Measurements from ENCODE around the gene DOK6. TPM values are rescaled to one million over a fixed set of nuclear protein-coding genes. Genes with fewer than 3 reads are reported as not detected.

The DOK6 gene
- total RNA-seq, 4 donors from 2014 or later = 0.20 to 0.37 (median 0.30) TPM

DNA sequence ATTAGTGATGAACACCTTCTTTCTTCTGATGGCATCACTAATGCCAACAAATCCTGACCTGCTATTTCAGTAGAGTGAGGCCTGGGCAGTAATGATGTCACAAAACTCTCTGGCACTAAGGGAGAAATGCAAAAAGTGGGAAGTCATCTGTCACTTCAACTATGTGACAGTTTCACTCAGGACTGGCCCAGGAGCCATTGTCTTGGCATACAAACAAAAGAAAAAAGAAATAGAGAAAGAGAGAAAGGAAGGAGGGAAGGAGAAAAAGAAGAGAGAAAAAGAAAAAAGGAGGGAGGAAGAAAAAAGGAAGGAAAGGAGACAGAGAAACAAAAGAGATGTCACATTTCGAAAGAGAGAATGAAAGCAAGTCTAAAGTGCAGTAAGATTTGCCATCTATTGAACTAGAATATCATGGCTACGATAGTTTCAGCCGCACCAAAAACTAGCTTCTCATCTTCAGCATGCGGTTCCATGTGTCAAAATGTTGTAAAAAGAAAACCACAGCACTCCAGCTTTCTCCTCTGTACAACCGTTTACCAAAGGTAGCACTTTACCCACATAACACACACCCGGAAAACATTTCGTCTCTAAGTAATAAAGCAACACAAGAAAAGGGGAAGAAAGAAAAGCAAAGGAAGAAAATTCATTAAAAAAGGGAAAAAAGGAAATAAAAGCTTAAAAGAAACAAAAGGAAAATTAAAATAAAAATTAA lies 496.9 kb downstream of the DOK6 start:
- Histone ChIP-seq H3K9me3 (no peaks in the 10 kb centered on the region), H3K4me1 (no peaks in the 10 kb centered on the region), H3K27ac (no peak overlapping the region), H3K27me3 (no peaks in the 10 kb centered on the region), H3K4me3 (no peak overlapping the region), H3K36me3 (no peaks in the 10 kb centered on the region)
- WGBS, 2 donors (ENCODE audit: low coverage in 1 of 2) = 65 to 71% methylated on average over 7 of the region's 7 CpGs
- in situ Hi-C loops (cut with MboI; ENCODE audit: low pct_ligation_motif_present in 1 of 4, low pct_unique_long_range_greater_than_20kb in 1 of 4, low sequenced_read_pairs in 3 of 4) = no loop called here
- no peak for DNase-seq
- no peak for TF ChIP-seq POLR2A (IDR thresholded peaks at IDR 0.05)
- TF ChIP-seq, protein P1, sequence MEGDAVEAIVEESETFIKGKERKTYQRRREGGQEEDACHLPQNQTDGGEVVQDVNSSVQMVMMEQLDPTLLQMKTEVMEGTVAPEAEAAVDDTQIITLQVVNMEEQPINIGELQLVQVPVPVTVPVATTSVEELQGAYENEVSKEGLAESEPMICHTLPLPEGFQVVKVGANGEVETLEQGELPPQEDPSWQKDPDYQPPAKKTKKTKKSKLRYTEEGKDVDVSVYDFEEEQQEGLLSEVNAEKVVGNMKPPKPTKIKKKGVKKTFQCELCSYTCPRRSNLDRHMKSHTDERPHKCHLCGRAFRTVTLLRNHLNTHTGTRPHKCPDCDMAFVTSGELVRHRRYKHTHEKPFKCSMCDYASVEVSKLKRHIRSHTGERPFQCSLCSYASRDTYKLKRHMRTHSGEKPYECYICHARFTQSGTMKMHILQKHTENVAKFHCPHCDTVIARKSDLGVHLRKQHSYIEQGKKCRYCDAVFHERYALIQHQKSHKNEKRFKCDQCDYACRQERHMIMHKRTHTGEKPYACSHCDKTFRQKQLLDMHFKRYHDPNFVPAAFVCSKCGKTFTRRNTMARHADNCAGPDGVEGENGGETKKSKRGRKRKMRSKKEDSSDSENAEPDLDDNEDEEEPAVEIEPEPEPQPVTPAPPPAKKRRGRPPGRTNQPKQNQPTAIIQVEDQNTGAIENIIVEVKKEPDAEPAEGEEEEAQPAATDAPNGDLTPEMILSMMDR (IDR thresholded peaks at IDR 0.05) = no peak
- TF ChIP-seq EP300 (IDR thresholded peaks at IDR 0.05; ENCODE audit: low read depth) = no peak
- no peak for TF ChIP-seq POLR2AphosphoS5 (IDR thresholded peaks at IDR 0.05)
- intact Hi-C loops (cut with DNase I; ENCODE audit: low total_unique reads) = no loop called here

DNA sequence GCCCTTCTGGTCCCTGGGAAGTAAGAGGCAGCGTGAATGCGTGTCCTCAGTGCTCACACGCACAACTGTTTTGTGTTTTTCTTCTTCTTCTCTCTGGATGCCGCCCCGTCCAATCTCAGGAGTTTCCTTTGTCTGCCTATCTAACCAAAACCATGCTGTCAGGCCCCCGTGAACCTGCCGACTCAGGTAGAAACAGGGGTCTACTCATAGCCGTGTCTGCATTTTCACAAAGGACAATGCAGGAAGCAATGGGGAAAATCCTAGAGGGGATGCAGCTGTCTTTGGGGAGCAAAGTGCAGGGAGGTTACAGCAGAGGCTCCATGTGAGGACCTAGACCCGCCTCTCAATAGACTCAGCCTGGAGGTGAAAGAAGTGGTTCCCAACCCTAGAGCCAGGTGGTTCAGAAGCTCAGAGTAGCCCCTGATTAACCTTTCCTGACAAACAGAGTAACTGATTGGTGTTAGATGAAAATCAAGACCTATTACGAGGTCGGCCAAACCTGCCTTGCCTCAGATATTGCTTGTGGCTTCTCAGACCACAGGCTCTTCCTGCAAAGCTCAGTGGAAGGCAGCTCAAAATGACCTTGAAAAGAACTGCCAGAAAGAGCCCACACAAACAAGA lies 497.7 kb downstream of the DOK6 start:
- no peaks in the 10 kb centered on the region for H3K36me3 ChIP-seq
- TF ChIP-seq, protein P1 (IDR thresholded peaks at IDR 0.05) = no peak
- TF ChIP-seq EP300 (IDR thresholded peaks at IDR 0.05; ENCODE audit: low read depth) = no peak
- TF ChIP-seq POLR2AphosphoS5 (IDR thresholded peaks at IDR 0.05) = no peak
- TF ChIP-seq POLR2A (IDR thresholded peaks at IDR 0.05) = no peak
- DNase-seq = no peak
- no peaks in the 10 kb centered on the region for H3K27me3 ChIP-seq
- H3K9me3 ChIP-seq = no peaks in the 10 kb centered on the region
- intact Hi-C loops (cut with DNase I; ENCODE audit: low total_unique reads) = no loop called here
- no peak overlapping the region for H3K4me3 ChIP-seq
- WGBS, 2 donors (ENCODE audit: low coverage in 1 of 2) = 60 to 64% methylated on average over 8 to 11 of the region's 11 CpGs
- no peak overlapping the region for H3K27ac ChIP-seq
- no peaks in the 10 kb centered on the region for H3K4me1 ChIP-seq
- in situ Hi-C loops (cut with MboI; ENCODE audit: low pct_ligation_motif_present in 1 of 4, low pct_unique_long_range_greater_than_20kb in 1 of 4, low sequenced_read_pairs in 3 of 4) = no loop called here

Measured in transverse colon (tissue), 4 donors.